Mucosa of gallbladder (tissue), 1 donor: ENCODE measurements around the gene ZWILCH. TPM values are rescaled to one million over a fixed set of nuclear protein-coding genes. Genes with fewer than 3 reads are reported as not detected.

Source experiments
- DNase-seq: peaks from one replicate; pipeline ENCODE4 v3.0.0-alpha.2; 2020; ENCODE audit warnings: low spot score
- total RNA-seq: library from RNA; stranded (reverse); gene quantifications from one replicate; pipeline ENCODE4 v1.2.1, GENCODE V29; 2021
- donor health status: DM: no; HTN: no; CAD: no.

The ZWILCH gene
- total RNA-seq, 1 donor from 2014 or later = 5.3 TPM

- no peak for DNase-seq
Observed at GRCh38 chr15:66545255-66545654, 40.1 kb downstream of the ZWILCH start.

- DNase-seq = no peak
Observed at GRCh38 chr15:66555685-66556084, 50.6 kb downstream of the ZWILCH start.

- DNase-seq = no peak
Observed at GRCh38 chr15:66558271-66558670, 53.1 kb downstream of the ZWILCH start.

- no peak for DNase-seq
Observed at GRCh38 chr15:66560856-66561525, 55.9 kb downstream of the ZWILCH start.

- DNase-seq = no peak
Observed at GRCh38 chr15:66563126-66563525, 58.0 kb downstream of the ZWILCH start.

GRCh38 chr15:66563566-66564110 lies 58.5 kb downstream of the ZWILCH start:
- DNase-seq = no peak

GRCh38 chr15:66564136-66565041 lies 59.3 kb downstream of the ZWILCH start:
- DNase-seq = no peak

- DNase-seq = no peak
Observed at GRCh38 chr15:66565141-66565641, 60.1 kb downstream of the ZWILCH start.

- no peak for DNase-seq
Observed at GRCh38 chr15:66565741-66566144, 60.6 kb downstream of the ZWILCH start, which contains the start of gene LCTL. Gene LCTL (minus strand): TSS chr15:66565998. CDS start chr15:66565365, 633 bp downstream.

GRCh38 chr15:66566963-66567531 lies 61.9 kb downstream of the ZWILCH start:
- peak; percentile 64 for DNase-seq

GRCh38 chr15:66567897-66568296 lies 62.8 kb downstream of the ZWILCH start:
- no peak for DNase-seq

GRCh38 chr15:66569461-66570137 lies 64.5 kb downstream of the ZWILCH start:
- DNase-seq = no peak

GRCh38 chr15:66570327-66570726 lies 65.2 kb downstream of the ZWILCH start:
- no peak for DNase-seq

- no peak for DNase-seq
Observed at GRCh38 chr15:66570842-66571478, 65.8 kb downstream of the ZWILCH start.

GRCh38 chr15:66572146-66572545 lies 67.0 kb downstream of the ZWILCH start:
- no peak for DNase-seq

- no peak for DNase-seq
Observed at GRCh38 chr15:66573348-66573718, 68.2 kb downstream of the ZWILCH start.

GRCh38 chr15:66573719-66574595 lies 68.8 kb downstream of the ZWILCH start:
- no peak for DNase-seq

- DNase-seq = no peak
Observed at GRCh38 chr15:66574596-66574950, 69.4 kb downstream of the ZWILCH start.

- DNase-seq = no peak
Observed at GRCh38 chr15:66578286-66578875, 73.3 kb downstream of the ZWILCH start.

GRCh38 chr15:66580643-66581042 lies 75.5 kb downstream of the ZWILCH start:
- no peak for DNase-seq
